Cardiac muscle cell (in vitro differentiated cells and primary cell): ENCODE measurements around the gene PTGER2. TPM values are rescaled to one million over a fixed set of nuclear protein-coding genes. Genes with fewer than 3 reads are reported as not detected.

Experiments used
- DNase-seq, 2 donors: peaks; one replicate each; pipeline versions ENCODE4 v3.0.0 to v3.0.0-alpha.2; 2010 to 2017; ENCODE audit warnings: low read depth in 1 of 2, low spot score in 1 of 2
- H3K27ac ChIP-seq: fragments of 200-600 bp; sonication (generic); 2 replicates; pipeline ENCODE4 v1.5.1; 2016
- H3K27me3 ChIP-seq: fragments of 200-600 bp; sonication (generic); 2 replicates; pipeline ENCODE4 v1.6.0; 2016; ENCODE audit warnings: control low read depth
- H3K36me3 ChIP-seq: fragments of 200-600 bp; sonication (generic); 2 replicates; pipeline ENCODE4 v1.5.1; 2016; ENCODE audit warnings: control low read depth
- H3K4me1 ChIP-seq: fragments of 200-600 bp; sonication (generic); 2 replicates; pipeline ENCODE4 v1.8.1; 2017; ENCODE audit warnings: low read depth, mild to moderate bottlenecking, mixed run types
- H3K4me3 ChIP-seq: fragments of 200-600 bp; sonication (generic); 2 replicates; pipeline ENCODE4 v1.5.1; 2016; ENCODE audit warnings: mild to moderate bottlenecking
- H3K9me3 ChIP-seq: fragments of 200-600 bp; sonication (generic); 2 replicates; pipeline ENCODE4 v1.5.1; 2017; ENCODE audit warnings: low read depth, mild to moderate bottlenecking, control low read depth
- polyA plus RNA-seq: library from polyadenylated mRNA; unstranded; fragments of >200 nt; fragmentation: Nextera tagmentation; extraction: Ambion mirVana; gene quantifications from 2 replicates; pipeline ENCODE4 v1.2.1, GENCODE V29; 2016
- total RNA-seq: library from RNA; depleted of rRNA; stranded (reverse); fragments of >200 nt; gene quantifications from 2 replicates; pipeline ENCODE4 v1.2.3, GENCODE V29; 2016
- TF ChIP-seq, protein P1 (sequence below): IDR thresholded peaks from 2 replicates; pipeline ENCODE4 v1.5.1; 2012; ENCODE audit warnings: low read depth, mild to moderate bottlenecking, low read length

Gene PTGER2
- total and polyA plus RNA-seq, 2 experiments from 2014 or later: not detected

DNA sequence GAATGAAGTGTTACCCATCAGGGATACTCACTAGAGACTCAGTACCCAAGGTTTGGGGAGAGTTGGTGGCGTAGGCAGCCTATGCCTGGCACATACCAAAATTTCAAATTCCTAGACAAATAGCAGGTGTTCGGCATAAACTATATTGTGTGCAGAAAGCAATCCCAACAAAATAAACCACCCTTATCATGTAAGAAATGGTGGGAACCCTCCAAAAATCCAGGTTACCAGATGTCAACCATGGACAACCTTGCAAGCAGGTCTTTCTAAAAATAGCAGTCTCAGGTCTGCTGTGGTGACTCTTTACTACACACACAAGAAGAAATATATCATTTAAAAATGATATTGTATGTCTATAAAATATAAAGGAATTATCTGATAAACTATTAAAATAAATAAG lies 17.7 kb upstream of the PTGER2 start:
- no peaks in the 10 kb centered on the region for H3K4me1 ChIP-seq
- no peaks in the 10 kb centered on the region for H3K9me3 ChIP-seq
- H3K27me3 ChIP-seq: no peaks in the 10 kb centered on the region
- no peak overlapping the region for H3K27ac ChIP-seq
- H3K4me3 ChIP-seq: no peak overlapping the region
- TF ChIP-seq, protein P1, sequence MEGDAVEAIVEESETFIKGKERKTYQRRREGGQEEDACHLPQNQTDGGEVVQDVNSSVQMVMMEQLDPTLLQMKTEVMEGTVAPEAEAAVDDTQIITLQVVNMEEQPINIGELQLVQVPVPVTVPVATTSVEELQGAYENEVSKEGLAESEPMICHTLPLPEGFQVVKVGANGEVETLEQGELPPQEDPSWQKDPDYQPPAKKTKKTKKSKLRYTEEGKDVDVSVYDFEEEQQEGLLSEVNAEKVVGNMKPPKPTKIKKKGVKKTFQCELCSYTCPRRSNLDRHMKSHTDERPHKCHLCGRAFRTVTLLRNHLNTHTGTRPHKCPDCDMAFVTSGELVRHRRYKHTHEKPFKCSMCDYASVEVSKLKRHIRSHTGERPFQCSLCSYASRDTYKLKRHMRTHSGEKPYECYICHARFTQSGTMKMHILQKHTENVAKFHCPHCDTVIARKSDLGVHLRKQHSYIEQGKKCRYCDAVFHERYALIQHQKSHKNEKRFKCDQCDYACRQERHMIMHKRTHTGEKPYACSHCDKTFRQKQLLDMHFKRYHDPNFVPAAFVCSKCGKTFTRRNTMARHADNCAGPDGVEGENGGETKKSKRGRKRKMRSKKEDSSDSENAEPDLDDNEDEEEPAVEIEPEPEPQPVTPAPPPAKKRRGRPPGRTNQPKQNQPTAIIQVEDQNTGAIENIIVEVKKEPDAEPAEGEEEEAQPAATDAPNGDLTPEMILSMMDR: no peak
- DNase-seq: no peak
- no peaks in the 10 kb centered on the region for H3K36me3 ChIP-seq

GRCh38 chr14:52298795-52299194 lies 15.3 kb upstream of the PTGER2 start:
- H3K27ac ChIP-seq: no peak overlapping the region

DNA sequence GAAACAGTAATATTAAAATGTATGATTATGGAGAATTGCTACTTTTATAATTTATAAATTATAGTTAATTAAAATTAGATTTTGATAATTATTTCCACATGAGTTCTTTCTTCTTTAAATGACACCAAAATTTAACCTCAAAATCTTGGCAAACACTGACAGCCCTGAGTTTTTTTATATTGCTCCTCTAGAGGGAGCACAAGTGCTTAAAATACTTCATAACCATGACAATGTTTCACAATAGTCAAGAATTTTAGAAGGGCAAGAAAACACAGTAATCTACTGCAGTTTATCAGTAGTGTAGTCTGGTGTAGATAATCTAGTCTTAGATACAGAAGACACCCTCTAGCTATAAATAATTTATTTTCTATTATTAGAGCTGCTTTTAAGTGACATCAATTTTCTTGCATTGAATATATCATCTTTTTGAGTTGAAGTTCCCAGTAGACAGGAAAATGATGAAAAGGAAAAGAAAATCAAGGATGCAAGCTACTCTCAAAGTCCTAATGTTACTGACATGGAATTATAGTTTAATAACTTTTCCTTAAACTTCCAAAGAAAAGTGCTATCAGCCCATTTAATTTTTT lies 14.3 kb upstream of the PTGER2 start:
- TF ChIP-seq, protein P1: peak; percentile 59

More at GRCh38 chr14:52298795-52299194, 15.3 kb upstream of the PTGER2 start:
- Histone ChIP-seq H3K27me3 (no peaks in the 10 kb centered on the region), H3K4me3 (no peak overlapping the region), H3K9me3 (no peaks in the 10 kb centered on the region), H3K36me3 (no peaks in the 10 kb centered on the region), H3K4me1 (no peaks in the 10 kb centered on the region)
- TF ChIP-seq, protein P1: no peak
- no peak for DNase-seq

GRCh38 chr14:52303236-52303635 lies 10.9 kb upstream of the PTGER2 start:
- H3K27ac ChIP-seq: no peak overlapping the region
- TF ChIP-seq, protein P1: no peak
- no peak for DNase-seq
- no peaks in the 10 kb centered on the region for H3K36me3 ChIP-seq
- no peaks in the 10 kb centered on the region for H3K9me3 ChIP-seq
- peaks cover 5% of the 10 kb centered on the region for H3K27me3 ChIP-seq
- H3K4me1 ChIP-seq: no peaks in the 10 kb centered on the region
- no peak overlapping the region for H3K4me3 ChIP-seq

More for the DNA sequence above, 14.3 kb upstream of the PTGER2 start:
- no peaks in the 10 kb centered on the region for H3K4me1 ChIP-seq
- no peaks in the 10 kb centered on the region for H3K36me3 ChIP-seq
- DNase-seq: peak; percentile 41 to 74
- no peak overlapping the region for H3K27ac ChIP-seq
- no peak overlapping the region for H3K4me3 ChIP-seq
- H3K9me3 ChIP-seq: no peaks in the 10 kb centered on the region
- no peaks in the 10 kb centered on the region for H3K27me3 ChIP-seq

DNA sequence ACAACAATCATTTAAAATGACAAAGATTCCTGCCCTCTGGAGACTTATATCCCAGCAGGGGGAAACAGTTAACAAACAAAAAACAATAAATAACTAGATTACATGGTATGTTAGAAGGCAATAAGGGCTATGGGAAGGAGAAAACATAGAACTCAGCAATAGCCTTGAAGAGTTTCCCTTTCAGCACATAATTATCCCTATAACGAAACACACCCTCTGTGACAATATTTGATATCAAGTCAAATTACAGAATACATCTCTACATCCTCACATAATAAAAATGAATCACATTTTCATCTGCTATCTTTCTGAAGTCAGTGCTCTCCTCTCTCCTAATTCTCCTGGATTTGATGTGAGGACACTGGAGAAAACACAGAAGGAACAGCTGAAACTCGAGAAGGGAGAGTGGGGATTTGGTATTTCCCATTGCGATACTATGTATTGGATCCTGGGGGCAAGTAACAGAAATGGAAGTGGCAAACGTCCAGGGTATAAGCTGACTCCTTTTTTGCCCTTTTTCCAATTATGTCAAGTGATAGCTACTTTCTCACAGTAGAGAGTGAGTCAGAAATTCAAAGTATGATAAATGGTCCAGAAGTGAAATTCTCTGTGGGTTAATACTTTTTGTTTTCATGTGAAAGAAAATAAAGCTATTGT lies 9.7 kb upstream of the PTGER2 start:
- TF ChIP-seq, protein P1: no peak
- no peak for DNase-seq
- no peaks in the 10 kb centered on the region for H3K36me3 ChIP-seq
- H3K4me3 ChIP-seq: no peak overlapping the region
- no peak overlapping the region for H3K27ac ChIP-seq
- H3K4me1 ChIP-seq: no peaks in the 10 kb centered on the region
- H3K27me3 ChIP-seq: peaks cover 12% of the 10 kb centered on the region
- H3K9me3 ChIP-seq: no peaks in the 10 kb centered on the region
